GM19372 (cell line): ENCODE results near the gene KNDC1.

Source experiments
- ATAC-seq: cut with Tn5 transposase; IDR thresholded peaks from one replicate; pipeline ENCODE4 v1.9.1; 2021; ENCODE audit warnings: mild to moderate bottlenecking, low read depth, moderate library complexity; ENCODE audit not compliant: unreplicated experiment

Gene KNDC1

GRCh38 chr10:133202778-133203651 lies 43.0 kb downstream of the KNDC1 start:
- no peak for ATAC-seq

- ATAC-seq, result no peak
Measured at GRCh38 chr10:133203652-133204195, 43.7 kb downstream of the KNDC1 start.

- no peak for ATAC-seq
Measured at GRCh38 chr10:133204226-133205015, 44.4 kb downstream of the KNDC1 start.

- no peak for ATAC-seq
Measured at GRCh38 chr10:133205146-133205545, 45.1 kb downstream of the KNDC1 start.

- no peak for ATAC-seq
Measured at GRCh38 chr10:133206356-133207040, 46.5 kb downstream of the KNDC1 start.

- ATAC-seq, result no peak
Measured at GRCh38 chr10:133207041-133207600, 47.1 kb downstream of the KNDC1 start.

GRCh38 chr10:133207627-133208026 lies 47.6 kb downstream of the KNDC1 start:
- no peak for ATAC-seq

GRCh38 chr10:133208466-133208865 lies 48.4 kb downstream of the KNDC1 start:
- ATAC-seq, result no peak

- no peak for ATAC-seq
Measured at GRCh38 chr10:133209117-133209516, 49.1 kb downstream of the KNDC1 start.

GRCh38 chr10:133209641-133210040 lies 49.6 kb downstream of the KNDC1 start:
- ATAC-seq, result no peak

GRCh38 chr10:133210398-133211140 lies 50.5 kb downstream of the KNDC1 start:
- no peak for ATAC-seq

- no peak for ATAC-seq
Measured at GRCh38 chr10:133211141-133211830, 51.3 kb downstream of the KNDC1 start.

- ATAC-seq, result no peak
Measured at GRCh38 chr10:133211959-133212852, 52.2 kb downstream of the KNDC1 start.

- no peak for ATAC-seq
Measured at GRCh38 chr10:133212853-133213494, 53.0 kb downstream of the KNDC1 start.

GRCh38 chr10:133213641-133214467 lies 53.8 kb downstream of the KNDC1 start:
- ATAC-seq, result no peak

- ATAC-seq, result no peak
Measured at GRCh38 chr10:133214468-133215410, 54.7 kb downstream of the KNDC1 start.
